SH-SY5Y (cell line): ENCODE results near the gene GUCY1A2.

Source experiments
- GATA2 ChIP-seq: IDR thresholded peaks from 2 replicates; pipeline ENCODE4 v1.6.1; 2011; ENCODE audit warnings: mild to moderate bottlenecking, low read depth, low read length
- GATA3 ChIP-seq: IDR thresholded peaks from 2 replicates; pipeline ENCODE4 v1.6.1; 2011; ENCODE audit warnings: low read depth, mild to moderate bottlenecking, low read length, moderate library complexity

GUCY1A2 gene

GRCh38 chr11:107011977-107012376 lies 6.3 kb downstream of the GUCY1A2 start:
- TF ChIP-seq GATA2: no peak
- no peak for TF ChIP-seq GATA3

GRCh38 chr11:107009190-107009589 lies 9.1 kb downstream of the GUCY1A2 start:
- TF ChIP-seq GATA2 (no peak), GATA3 (no peak)

DNA sequence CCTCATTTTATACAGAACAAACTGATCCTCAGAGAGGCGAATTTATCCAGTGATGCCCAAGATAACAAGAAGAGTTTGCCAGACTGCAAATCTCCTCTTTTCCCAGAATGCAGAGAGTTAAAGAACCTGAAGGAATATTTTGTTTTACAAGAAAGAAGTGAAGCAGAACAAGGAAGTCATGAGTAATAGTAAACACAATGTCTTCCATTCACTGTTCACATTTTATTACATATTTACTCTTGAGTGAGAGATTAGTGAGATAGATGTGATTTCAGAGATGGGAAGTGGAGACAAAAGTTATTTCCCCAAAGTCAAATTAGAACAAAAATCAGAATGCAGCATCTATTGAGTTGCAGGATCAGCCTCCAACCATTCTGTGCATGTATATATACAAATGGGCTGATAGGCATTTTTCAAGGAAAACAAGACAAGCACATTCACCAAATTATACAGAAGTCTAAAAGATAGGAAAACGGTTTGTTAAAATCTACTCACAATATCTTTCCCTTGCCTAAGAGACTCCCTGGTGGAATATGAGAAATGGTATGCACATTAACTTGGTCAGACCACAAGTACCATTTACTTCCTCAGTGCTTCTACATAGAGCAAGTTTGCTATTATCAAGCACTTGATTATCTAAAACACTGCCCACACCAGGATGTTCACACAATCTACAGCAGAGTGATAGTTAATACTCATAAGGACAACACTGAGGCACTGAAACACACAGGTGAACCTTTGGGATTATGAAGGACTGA lies 12.0 kb downstream of the GUCY1A2 start:
- no peak for TF ChIP-seq GATA3
- no peak for TF ChIP-seq GATA2

DNA sequence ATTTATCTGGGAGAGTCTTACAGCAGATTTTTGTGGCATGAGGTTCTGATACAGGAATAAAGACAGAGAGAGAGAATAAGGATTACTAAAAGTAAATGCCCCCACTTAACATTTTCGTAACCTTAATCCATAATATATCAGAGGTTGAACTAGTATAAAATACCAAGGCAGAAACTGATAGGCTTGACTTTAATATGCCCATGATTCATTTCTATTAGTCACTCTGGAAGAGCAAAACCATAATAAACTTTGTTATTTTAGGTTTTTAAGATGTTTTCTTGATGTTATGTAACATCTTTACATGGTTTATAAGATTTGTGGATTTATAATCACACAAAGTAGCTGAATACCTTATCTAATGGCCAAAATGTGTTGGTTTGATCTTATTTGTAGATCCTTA lies 19.1 kb downstream of the GUCY1A2 start:
- TF ChIP-seq GATA2 (no peak), GATA3 (no peak)

- TF ChIP-seq GATA2 (no peak), GATA3 (no peak)
These were observed 19.4 kb downstream of the GUCY1A2 start for GRCh38 chr11:106998916-106999188.

GRCh38 chr11:106998116-106998915 lies 20.0 kb downstream of the GUCY1A2 start:
- TF ChIP-seq GATA3: no peak
- TF ChIP-seq GATA2: no peak

- TF ChIP-seq GATA3: no peak
- no peak for TF ChIP-seq GATA2
These were observed 21.0 kb downstream of the GUCY1A2 start for GRCh38 chr11:106997227-106997626.

- TF ChIP-seq GATA2 (no peak), GATA3 (no peak)
These were observed 21.6 kb downstream of the GUCY1A2 start for GRCh38 chr11:106996691-106997090.

DNA sequence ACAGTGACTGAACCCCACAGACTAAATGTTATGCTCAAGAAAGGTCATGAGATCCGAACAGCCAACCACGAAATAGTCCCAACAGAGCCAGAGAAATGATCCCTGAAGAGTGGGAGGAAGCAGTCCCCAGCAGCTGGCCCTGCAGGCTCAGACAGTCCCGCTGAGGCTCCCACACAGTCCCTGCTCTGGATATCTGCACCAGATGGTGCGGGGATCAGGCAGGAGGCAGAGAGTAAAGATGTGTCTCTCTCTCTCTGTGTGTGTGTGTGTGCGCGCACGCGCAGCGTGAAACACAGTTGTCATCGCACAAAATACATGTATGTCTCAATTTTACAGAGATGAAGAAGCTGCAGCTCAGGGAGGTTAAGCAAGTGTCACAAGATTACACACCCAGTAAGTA lies 27.9 kb downstream of the GUCY1A2 start:
- TF ChIP-seq GATA2 (no peak), GATA3 (no peak)

DNA sequence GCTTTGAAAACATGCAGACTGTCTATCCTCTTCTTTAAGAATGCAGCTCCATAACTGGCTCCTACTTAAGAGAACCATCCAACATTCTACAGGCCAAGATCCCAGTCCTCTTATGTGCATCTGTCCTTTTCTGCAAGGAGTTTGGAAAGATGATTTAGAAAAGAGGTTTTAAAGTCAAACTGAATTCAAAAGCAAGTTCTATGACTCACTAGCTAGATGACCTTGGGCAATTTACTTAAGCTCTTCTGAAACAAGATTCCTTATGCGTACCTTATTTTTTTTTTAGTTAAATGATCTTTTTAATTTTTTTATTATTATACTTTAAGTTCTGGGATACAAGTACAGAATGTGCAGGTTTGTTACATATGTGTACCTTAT lies 29.2 kb downstream of the GUCY1A2 start:
- TF ChIP-seq GATA3: no peak
- no peak for TF ChIP-seq GATA2

DNA sequence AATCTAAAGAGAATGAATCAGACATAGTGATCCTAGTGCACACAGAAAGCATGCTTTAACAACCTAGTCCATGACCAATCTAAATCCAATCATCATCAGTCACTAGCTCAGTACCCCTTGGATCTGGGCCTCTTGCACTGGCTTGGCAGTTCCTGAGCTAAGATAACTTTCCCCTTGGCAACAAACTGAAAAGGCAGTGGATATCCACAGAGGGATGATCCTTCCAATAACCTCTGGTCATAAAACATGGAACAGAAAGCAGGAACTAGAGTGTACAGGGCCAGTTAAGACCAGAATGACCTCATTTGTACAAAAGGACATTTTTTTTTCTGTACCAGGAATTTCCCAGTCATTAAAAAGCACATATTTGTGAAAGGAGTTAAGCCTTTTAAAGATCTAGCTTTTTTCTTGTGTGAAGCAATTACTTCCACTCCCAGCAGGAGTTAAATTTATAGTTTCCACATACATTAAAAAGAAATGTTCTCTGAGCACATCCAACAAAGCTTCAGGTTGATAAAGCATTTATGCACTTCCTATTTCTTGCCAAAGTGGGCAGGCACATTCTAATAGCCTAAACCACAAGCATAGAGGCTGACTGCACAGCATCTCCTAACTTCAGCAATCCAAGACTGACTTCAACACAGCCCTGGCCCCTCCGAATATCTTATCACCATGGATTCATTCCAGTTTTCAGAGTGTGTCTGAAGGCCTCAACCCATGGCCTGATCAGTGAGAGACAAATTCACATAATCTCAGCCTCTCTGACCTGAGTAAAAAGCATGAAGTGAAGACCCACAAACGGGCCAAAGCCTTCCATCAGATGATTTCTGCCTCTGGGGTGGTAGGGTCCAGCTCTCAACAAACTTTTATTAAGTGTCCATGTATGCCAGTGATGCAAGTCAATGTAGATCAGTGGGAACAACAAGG lies 29.9 kb downstream of the GUCY1A2 start:
- TF ChIP-seq GATA3: no peak
- no peak for TF ChIP-seq GATA2

GRCh38 chr11:106986673-106987072 lies 31.6 kb downstream of the GUCY1A2 start:
- no peak for TF ChIP-seq GATA2
- TF ChIP-seq GATA3: no peak

GRCh38 chr11:106986261-106986660 lies 32.0 kb downstream of the GUCY1A2 start:
- TF ChIP-seq GATA3: no peak
- TF ChIP-seq GATA2: no peak

DNA sequence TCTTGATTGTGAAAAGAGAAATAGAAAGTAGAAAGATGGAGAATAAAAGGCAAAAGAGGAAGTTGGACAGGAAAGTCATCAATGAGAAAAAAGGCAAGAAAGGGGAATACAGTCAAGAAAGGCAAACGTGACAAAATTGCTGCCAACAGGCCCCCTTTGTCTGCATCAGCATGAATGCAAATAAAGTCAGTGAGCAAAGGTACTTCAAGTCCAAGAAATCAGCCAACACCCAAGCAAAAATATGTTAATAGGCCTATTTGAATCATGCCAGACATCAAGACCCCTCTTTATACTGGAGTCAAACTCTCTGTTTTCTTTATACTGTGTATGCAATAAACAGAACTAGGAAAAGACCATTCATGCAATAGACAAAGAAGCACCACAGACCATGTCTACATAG lies 34.3 kb downstream of the GUCY1A2 start:
- TF ChIP-seq GATA3 (no peak), GATA2 (no peak)

DNA sequence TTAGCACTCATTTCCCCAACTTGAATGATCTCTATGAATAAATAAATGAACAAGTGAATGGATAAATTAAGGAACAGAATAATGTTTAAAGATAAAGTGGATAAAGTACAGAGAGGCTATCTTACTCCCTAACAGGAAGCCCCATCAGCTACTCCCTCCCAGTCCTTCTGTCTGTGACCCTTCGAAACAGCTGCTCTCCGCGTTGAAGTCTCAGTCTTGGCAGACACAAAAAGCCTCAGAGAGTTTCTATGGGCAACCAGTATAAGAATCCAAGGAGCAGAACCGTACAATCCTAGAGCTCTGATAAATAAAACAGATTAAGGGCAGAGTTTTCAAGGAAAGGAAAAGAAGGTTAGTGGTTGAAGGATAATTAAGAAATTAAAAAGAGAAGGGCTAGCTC lies 35.0 kb downstream of the GUCY1A2 start:
- TF ChIP-seq GATA2: no peak
- no peak for TF ChIP-seq GATA3

- TF ChIP-seq GATA2: no peak
- no peak for TF ChIP-seq GATA3
These were observed 43.4 kb downstream of the GUCY1A2 start for GRCh38 chr11:106974831-106975230.

- TF ChIP-seq GATA3: no peak
- TF ChIP-seq GATA2: no peak
These were observed 46.4 kb downstream of the GUCY1A2 start for GRCh38 chr11:106971864-106972263.
